Measurements from ENCODE around the gene C1QTNF2. TPM values are rescaled to one million over a fixed set of nuclear protein-coding genes. Genes with fewer than 3 reads are reported as not detected.

Gene C1QTNF2
- total and polyA plus RNA-seq, 10 of the 15 experiments (the other 5 are each of a cell fraction or from before 2014, with no cell fraction given): not detected

GRCh38 chr5:160305319-160305718 is 65.1 kb downstream of the C1QTNF2 start (continued):
- no peak for TF ChIP-seq SUPT20H (IDR thresholded peaks at IDR 0.05; ENCODE audit: borderline replicate concordance, control insufficient read depth, low read depth, low read length)
- TF ChIP-seq FOXK2 (IDR thresholded peaks at IDR 0.05): no peak
- TF ChIP-seq RELA (IDR thresholded peaks at IDR 0.05; ENCODE audit: borderline replicate concordance, partially characterized antibody): no peak

DNA sequence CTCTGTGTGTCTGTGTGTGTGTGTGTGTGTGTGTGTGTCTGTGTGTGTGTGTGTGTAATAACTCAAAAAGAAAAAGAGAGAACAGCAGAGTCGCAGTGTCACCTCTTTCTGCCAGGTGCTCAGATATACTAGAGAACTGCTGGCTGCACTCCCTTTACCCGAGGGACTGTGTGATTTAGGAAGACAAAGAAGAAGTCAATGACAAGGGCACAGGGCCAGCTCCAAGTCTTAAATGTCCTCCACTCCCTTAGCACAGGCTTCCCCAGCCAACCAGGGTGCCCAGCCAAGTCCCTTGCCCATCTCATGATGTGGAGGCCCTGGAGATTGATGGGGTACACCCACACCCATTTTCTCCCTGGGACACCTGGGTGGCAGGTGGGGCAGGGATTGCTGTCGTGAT is 66.7 kb downstream of the C1QTNF2 start:
- Histone ChIP-seq H3K79me2 (ENCODE audit: control insufficient read depth, insufficient read depth, low read length) (no peaks in the 10 kb centered on the region), H3K4me2 (ENCODE audit: control insufficient read depth, insufficient read depth) (no peak overlapping the region), H4K20me1 (ENCODE audit: control insufficient read depth, insufficient read depth) (no peaks in the 10 kb centered on the region), H3K27ac (ENCODE audit: control insufficient read depth, insufficient read depth) (no peak overlapping the region), H3K36me3 (ENCODE audit: control insufficient read depth in 2 of 2, insufficient read depth in 2 of 2, low read length in 1 of 2) (no peaks in the 10 kb centered on the region), H2AFZ (ENCODE audit: control insufficient read depth, low read depth, low read length) (no peak overlapping the region), H3K4me1 (ENCODE audit: control insufficient read depth, insufficient read depth, low read length) (no peaks in the 10 kb centered on the region), H3K4me3 (no peak overlapping the region), H3K9ac (ENCODE audit: control insufficient read depth, insufficient read depth, low read length) (no peak overlapping the region), H3K27me3 (replicated peaks in 1 of 2; ENCODE audit: control insufficient read depth in 2 of 2, insufficient read depth in 2 of 2, low read length in 1 of 2) (peaks cover 0 to 2% of the 10 kb centered on the region in 2 experiments; a peak in 2 of 4 replicates), H3K9me3 (replicated peaks; ENCODE audit: control insufficient read depth, insufficient read depth, low read length) (no peaks in the 10 kb centered on the region)
- ChIA-PET SMC1A (ENCODE audit: uncharacterized antibody, unreplicated experiment) (no interaction called here), CTCF (no interaction called here), POLR2A (no interaction called here), RAD21 (ENCODE audit: unreplicated experiment) (no interaction called here)
- in situ Hi-C loops (cut with MboI): no loop called here
- BruUV-seq (replicated peaks): no TSS peak
- 3% methylated on average over 3 of the region's 3 CpGs for WGBS (ENCODE audit: insufficient coverage, insufficient replicate concordance, low lambda C conversion rate, missing lambda C conversion rate)
- intact Hi-C loops (cut with micrococcal nuclease; ENCODE audit: unreplicated experiment): no loop called here
- TF ChIP-seq SUZ12 (IDR thresholded peaks at IDR 0.05; ENCODE audit: unreplicated experiment) (no peak), ATF7 (IDR thresholded peaks at IDR 0.05; ENCODE audit: low read depth) (no peak), ATF3 (IDR thresholded peaks at IDR 0.05; ENCODE audit: borderline replicate concordance, extremely low read depth, low read depth, low read length) (no peak), NR2C2 (IDR thresholded peaks at IDR 0.05; ENCODE audit: borderline replicate concordance, control insufficient read depth, insufficient read length, low read depth) (no peak), GABPA (IDR thresholded peaks at IDR 0.05; ENCODE audit: low read depth) (no peak), REST (IDR thresholded peaks at IDR 0.05; ENCODE audit: low read depth, low read length) (no peak), ZNF207 (IDR thresholded peaks at IDR 0.05; ENCODE audit: borderline replicate concordance) (no peak), ZNF24 (IDR thresholded peaks at IDR 0.05) (no peak), BHLHE40 (IDR thresholded peaks at IDR 0.05; ENCODE audit: borderline replicate concordance in 1 of 2, low read depth in 2 of 2, low read length in 1 of 2) (no peak), RBBP5 (conservative IDR thresholded peaks at IDR 0.05) (no peak)
- TF ChIP-seq, protein P1, sequence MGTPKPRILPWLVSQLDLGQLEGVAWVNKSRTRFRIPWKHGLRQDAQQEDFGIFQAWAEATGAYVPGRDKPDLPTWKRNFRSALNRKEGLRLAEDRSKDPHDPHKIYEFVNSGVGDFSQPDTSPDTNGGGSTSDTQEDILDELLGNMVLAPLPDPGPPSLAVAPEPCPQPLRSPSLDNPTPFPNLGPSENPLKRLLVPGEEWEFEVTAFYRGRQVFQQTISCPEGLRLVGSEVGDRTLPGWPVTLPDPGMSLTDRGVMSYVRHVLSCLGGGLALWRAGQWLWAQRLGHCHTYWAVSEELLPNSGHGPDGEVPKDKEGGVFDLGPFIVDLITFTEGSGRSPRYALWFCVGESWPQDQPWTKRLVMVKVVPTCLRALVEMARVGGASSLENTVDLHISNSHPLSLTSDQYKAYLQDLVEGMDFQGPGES (IDR thresholded peaks at IDR 0.05): no peak
- FAIRE-seq: no peak
- DNase-seq (ENCODE audit: low read depth, low spot score): no peak
- no peak for ATAC-seq

All from GM12878 (cell line).